MCF 10A (cell line): ENCODE measurements around the gene SCNN1G. TPM values are rescaled to one million over a fixed set of nuclear protein-coding genes. Genes with fewer than 3 reads are reported as not detected.

ENCODE experiments used
- BruUV-seq: library from RNA; stranded (reverse); fragments of 400-500 nt; replicated peaks from 2 replicates; lab custom pipeline; 2021; lab: Mats Ljungman, UMichigan
- CTCF ChIA-PET: fragments of 300-600 bp; sonication (Branson Sonifier 250); formaldehyde crosslinking; extraction: SDS; loops from one replicate; lab custom pipeline; 2021; ENCODE audit warnings: antibody characterized with exemption, inconsistent platforms; lab: Yijun Ruan, JAX
- POLR2A ChIA-PET: fragments of 300-600, 350-650 bp; sonication (Branson Sonifier 250); formaldehyde crosslinking; extraction: SDS; loops from one replicate; lab custom pipeline; 2020; ENCODE audit warnings: antibody characterized with exemption, inconsistent platforms; lab: Yijun Ruan, JAX
- DNase-seq: peaks from one replicate; pipeline ENCODE4 v3.0.0-alpha.2; 2018; ENCODE audit not compliant: unreplicated experiment
- H3K27ac Mint-ChIP-seq: one replicate; pipeline ENCODE4 v1.8.0; 2022; ENCODE audit warnings: mild to moderate bottlenecking, low read depth, mixed read lengths; ENCODE audit not compliant: unreplicated experiment
- H3K27me3 Mint-ChIP-seq: one replicate; pipeline ENCODE4 v1.8.0; 2022; ENCODE audit warnings: mixed read lengths; ENCODE audit not compliant: insufficient read depth, unreplicated experiment
- H3K36me3 Mint-ChIP-seq: one replicate; pipeline ENCODE4 v1.8.0; 2022; ENCODE audit warnings: mild to moderate bottlenecking, moderate library complexity, mixed read lengths; ENCODE audit not compliant: insufficient read depth, unreplicated experiment
- H3K4me1 Mint-ChIP-seq: one replicate; pipeline ENCODE4 v1.8.0; 2022; ENCODE audit warnings: mixed read lengths; ENCODE audit not compliant: insufficient read depth, unreplicated experiment
- H3K4me3 Mint-ChIP-seq: one replicate; pipeline ENCODE4 v1.8.0; 2022; ENCODE audit warnings: mild to moderate bottlenecking, moderate library complexity, mixed read lengths; ENCODE audit not compliant: unreplicated experiment
- H3K9me3 Mint-ChIP-seq: one replicate; pipeline ENCODE4 v1.8.0; 2022; ENCODE audit warnings: mixed read lengths; ENCODE audit not compliant: unreplicated experiment
- intact Hi-C: fragments of 100-400 bp; cut with micrococcal nuclease; formaldehyde crosslinking; loops from 2 replicates; pipeline ENCODE4 v1.14.1; 2022
- total RNA-seq: library from RNA; stranded (reverse); gene quantifications from 2 replicates; pipeline ENCODE4 v1.2.3, GENCODE V29; 2022
- TF ChIP-seq, protein P1 (sequence below): fragments of 200-600 bp; IDR thresholded peaks from one replicate; pipeline ENCODE4 v1.8.0; 2022; ENCODE audit warnings: antibody characterized with exemption, mild to moderate bottlenecking; ENCODE audit not compliant: unreplicated experiment

The SCNN1G gene
- total RNA-seq, 1 experiment from 2014 or later: 11.9 TPM

- ChIA-PET CTCF (no interaction called here), POLR2A (interaction anchor here (0.7 to 7.6 kb wide), 8 partner anchors 23 to 276 kb away, joined by 3 to 63 read pairs (median 9); no protein-coding TSS in a partner anchor)
- Mint-ChIP-seq H3K27ac (peak overlapping the region; percentile 91), H3K9me3 (no peaks in the 10 kb centered on the region), H3K4me1 (peaks cover 19% of the 10 kb centered on the region), H3K36me3 (peaks cover 9% of the 10 kb centered on the region), H3K27me3 (no peaks in the 10 kb centered on the region), H3K4me3 (peak overlapping the region; percentile 90)
- DNase-seq: no peak
- intact Hi-C loops: loop anchor here (2.0 kb wide), 1 partner anchor 75 kb away; no protein-coding TSS in a partner anchor
- TF ChIP-seq, protein P1, sequence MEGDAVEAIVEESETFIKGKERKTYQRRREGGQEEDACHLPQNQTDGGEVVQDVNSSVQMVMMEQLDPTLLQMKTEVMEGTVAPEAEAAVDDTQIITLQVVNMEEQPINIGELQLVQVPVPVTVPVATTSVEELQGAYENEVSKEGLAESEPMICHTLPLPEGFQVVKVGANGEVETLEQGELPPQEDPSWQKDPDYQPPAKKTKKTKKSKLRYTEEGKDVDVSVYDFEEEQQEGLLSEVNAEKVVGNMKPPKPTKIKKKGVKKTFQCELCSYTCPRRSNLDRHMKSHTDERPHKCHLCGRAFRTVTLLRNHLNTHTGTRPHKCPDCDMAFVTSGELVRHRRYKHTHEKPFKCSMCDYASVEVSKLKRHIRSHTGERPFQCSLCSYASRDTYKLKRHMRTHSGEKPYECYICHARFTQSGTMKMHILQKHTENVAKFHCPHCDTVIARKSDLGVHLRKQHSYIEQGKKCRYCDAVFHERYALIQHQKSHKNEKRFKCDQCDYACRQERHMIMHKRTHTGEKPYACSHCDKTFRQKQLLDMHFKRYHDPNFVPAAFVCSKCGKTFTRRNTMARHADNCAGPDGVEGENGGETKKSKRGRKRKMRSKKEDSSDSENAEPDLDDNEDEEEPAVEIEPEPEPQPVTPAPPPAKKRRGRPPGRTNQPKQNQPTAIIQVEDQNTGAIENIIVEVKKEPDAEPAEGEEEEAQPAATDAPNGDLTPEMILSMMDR: no peak
- BruUV-seq: no TSS peak
Measured at GRCh38 chr16:23148166-23148512, 34.4 kb upstream of the SCNN1G start.

DNA sequence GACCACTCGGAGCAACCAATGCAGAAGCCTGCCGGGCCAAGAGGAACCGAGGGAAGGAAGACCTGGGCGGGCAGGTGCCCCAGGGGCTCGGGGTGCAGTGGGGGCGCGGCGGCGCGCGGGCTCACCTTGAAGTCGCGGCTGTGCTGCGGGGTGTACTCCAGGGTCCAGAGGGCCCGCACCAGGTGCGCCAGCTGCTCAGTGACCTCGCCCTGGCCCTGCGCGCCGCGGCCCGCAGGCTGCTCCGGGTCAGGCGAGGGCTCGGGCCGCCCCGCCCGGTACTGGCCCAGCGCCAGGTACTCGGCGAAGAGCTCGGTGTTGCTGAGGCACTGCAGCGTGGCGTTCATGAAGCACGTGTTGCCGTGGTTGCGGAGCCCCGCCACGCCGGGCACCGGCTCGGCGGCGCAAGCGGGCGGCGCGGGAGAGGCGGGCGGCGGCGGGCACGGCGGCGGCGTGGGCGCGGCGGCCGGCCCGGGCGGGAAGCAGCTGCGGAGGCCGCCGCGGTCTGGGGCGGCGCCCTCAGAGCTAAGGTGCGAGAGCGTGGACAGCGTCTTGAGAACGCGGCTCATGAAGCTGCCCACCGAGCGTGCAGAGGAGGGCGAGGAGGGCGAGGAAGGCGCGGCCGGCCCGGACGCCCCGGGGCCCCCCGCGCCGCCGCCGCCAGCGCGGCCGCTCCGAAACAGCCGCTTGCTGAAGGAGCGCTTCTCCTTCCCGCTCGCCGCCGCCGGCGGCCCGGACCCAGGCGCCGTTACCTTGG is 33.9 kb upstream of the SCNN1G start:
- H3K4me3 Mint-ChIP-seq: peak overlapping the region; percentile 90
- CTCF ChIA-PET: interaction anchor here (0.7 kb wide), 1 partner anchor 274 kb away, joined by 4 read pairs; no protein-coding TSS in a partner anchor
- no peaks in the 10 kb centered on the region for H3K9me3 Mint-ChIP-seq
- peaks cover 9% of the 10 kb centered on the region for H3K36me3 Mint-ChIP-seq
- peak overlapping the region; percentile 91 for H3K27ac Mint-ChIP-seq
- POLR2A ChIA-PET: interaction anchor here (0.7 to 2.5 kb wide), 12 partner anchors 11 to 1385 kb away, joined by 3 to 12 read pairs (median 5); no protein-coding TSS in a partner anchor
- TF ChIP-seq, protein P1: no peak
- no peaks in the 10 kb centered on the region for H3K27me3 Mint-ChIP-seq
- H3K4me1 Mint-ChIP-seq: peaks cover 19% of the 10 kb centered on the region
- intact Hi-C loops: loop anchor here (2.0 kb wide), 1 partner anchor 76 kb away; no protein-coding TSS in a partner anchor
- DNase-seq: peak; percentile 54
- BruUV-seq: no TSS peak

DNA sequence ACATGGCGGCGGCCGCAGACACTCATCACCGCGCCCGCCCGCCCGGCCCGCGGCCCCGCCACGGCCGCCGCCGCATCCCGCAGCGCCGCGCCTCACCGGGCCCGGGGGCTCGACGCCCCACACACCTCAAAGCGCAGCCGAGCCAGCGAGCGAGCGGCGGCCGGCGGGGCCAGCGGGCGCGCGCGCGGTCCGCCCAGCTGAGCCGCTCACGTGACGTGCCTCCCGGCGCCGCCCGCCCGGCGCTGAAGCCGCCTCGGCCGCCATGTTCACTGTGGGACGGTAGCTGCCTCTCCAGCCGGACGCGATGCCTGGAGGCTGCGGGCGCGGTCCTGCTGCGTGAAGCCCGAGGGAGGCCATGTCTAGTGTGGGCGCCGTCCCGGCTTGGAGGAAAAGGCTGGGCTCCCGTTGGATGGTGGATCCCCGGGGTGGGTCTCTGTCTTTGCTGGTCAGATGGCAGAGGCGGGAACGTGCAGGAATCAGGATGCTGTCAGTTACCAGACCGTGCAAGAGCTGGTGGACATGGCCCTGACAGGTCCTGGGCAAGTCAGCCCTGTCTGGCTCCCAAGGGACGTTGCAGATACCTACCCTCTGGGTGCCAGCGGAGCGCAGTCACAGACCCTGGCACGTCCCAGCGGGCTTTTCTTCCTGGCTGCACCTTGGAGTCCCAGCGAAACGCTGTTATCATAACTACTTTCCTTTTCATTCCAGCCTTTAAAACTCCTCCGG is 33.1 kb upstream of the SCNN1G start, which contains the start of gene USP31:
USP31 (minus strand) TSS at position 186 of the 726 bp plus-strand sequence; CDS start at position 4, 182 bp downstream.
- CTCF ChIA-PET: interaction anchor here (0.7 to 1.0 kb wide), 2 partner anchors 32 to 273 kb away, joined by 3 to 4 read pairs; no protein-coding TSS in a partner anchor
- H3K36me3 Mint-ChIP-seq: peaks cover 9% of the 10 kb centered on the region
- H3K27ac Mint-ChIP-seq: peak within 1 kb of the TSS; percentile 91

More for the DNA sequence above, 33.1 kb upstream of the SCNN1G start, which contains the start of gene USP31:
- peaks cover 19% of the 10 kb centered on the region for H3K4me1 Mint-ChIP-seq
- no peaks in the 10 kb centered on the region for H3K9me3 Mint-ChIP-seq
- peak within 1 kb of the TSS; percentile 90 for H3K4me3 Mint-ChIP-seq
- TF ChIP-seq, protein P1: no peak
- POLR2A ChIA-PET: interaction anchor here (0.5 to 2.5 kb wide), 15 partner anchors 11 to 1384 kb away, joined by 3 to 12 read pairs (median 3); no protein-coding TSS in a partner anchor
- BruUV-seq: no TSS peak
- intact Hi-C loops: loop anchor here (2.0 kb wide), 1 partner anchor 77 kb away; no protein-coding TSS in a partner anchor
- H3K27me3 Mint-ChIP-seq: no peaks in the 10 kb centered on the region
- DNase-seq: peak; percentile 97
